Measurements from ENCODE around the gene BUB3. TPM values are rescaled to one million over a fixed set of nuclear protein-coding genes. Genes with fewer than 3 reads are reported as not detected.

The BUB3 gene
- total and polyA plus RNA-seq, 2 of the 13 experiments (the other 11 are each of a cell fraction or from before 2014, with no cell fraction given), result 174 to 188 TPM

DNA sequence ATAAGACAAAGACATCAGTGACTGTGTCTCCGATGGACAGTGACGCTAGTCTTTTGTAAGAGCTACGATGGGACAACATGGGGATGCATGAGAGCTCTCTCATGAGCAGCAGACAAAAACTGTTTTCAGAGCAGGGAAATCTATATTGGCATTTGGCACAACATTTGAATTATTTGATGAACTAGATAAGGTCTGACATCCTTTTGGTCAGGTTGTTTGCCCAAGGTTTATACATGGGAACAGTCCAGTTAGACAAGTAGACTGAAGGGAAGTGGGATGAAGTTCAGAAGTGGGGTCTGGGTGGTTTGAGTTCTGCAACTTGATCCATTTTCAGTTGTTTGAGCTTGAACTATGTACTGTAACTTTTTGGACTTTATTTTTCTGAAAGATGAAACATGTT, 50.8 kb downstream of the BUB3 start:
- Histone ChIP-seq H2AFZ (ENCODE audit: low read length) (no peak overlapping the region), H3K4me1 (ENCODE audit: insufficient read depth, low read length) (peaks cover 32% of the 10 kb centered on the region), H3K4me3 (replicated peaks in 1 of 3; ENCODE audit: insufficient read depth in 1 of 3, low read depth in 2 of 3, low read length in 3 of 3) (no peak overlapping the region), H3K9me3 (ENCODE audit: low read length) (peaks cover 10% of the 10 kb centered on the region), H3K27ac (ENCODE audit: extremely low read length, insufficient read depth, low read length) (no peak overlapping the region), H3K36me3 (replicated peaks in 1 of 2; ENCODE audit: control insufficient read depth in 1 of 2, insufficient read depth in 2 of 2, low read length in 2 of 2) (no peaks in the 10 kb centered on the region), H4K20me1 (ENCODE audit: insufficient read depth, low read length) (no peaks in the 10 kb centered on the region), H3K79me2 (ENCODE audit: insufficient read depth, low read length) (no peaks in the 10 kb centered on the region), H3K9ac (ENCODE audit: insufficient read depth, low read depth, low read length) (no peak overlapping the region), H3K4me2 (ENCODE audit: low read depth, low read length) (no peak overlapping the region), H3K27me3 (ENCODE audit: control insufficient read depth in 1 of 2, insufficient read depth in 2 of 2, low read length in 2 of 2) (no peaks in the 10 kb centered on the region)
- FAIRE-seq, result no peak
- CTCF ChIA-PET (ENCODE audit: low intra/inter-chr PET ratio, low total read pairs), result no interaction called here
- no TSS peak for BruUV-seq (replicated peaks)
- POLR2A ChIA-PET, result no interaction called here
- intact Hi-C loops (cut with micrococcal nuclease; ENCODE audit: unreplicated experiment) (loop anchor here (10.0 kb wide), 1 partner anchor 50 kb away; the partner anchor contains the start of gene BUB3), in situ Hi-C loops (cut with HindIII; ENCODE audit: extremely low pct_ligation_motif_present, low pct_unique_long_range_greater_than_20kb) (no loop called here)
- DNase-seq (ENCODE audit: low spot score), result no peak
- 100% methylated on average over 3 of the region's 3 CpGs for WGBS (ENCODE audit: low lambda C conversion rate)
- ATAC-seq, result no peak
- TF ChIP-seq ZNF484 (CRISPR knock-in tag; IDR thresholded peaks at IDR 0.05; ENCODE audit: borderline replicate concordance, low read depth) (no peak), NBN (conservative IDR thresholded peaks at IDR 0.05) (no peak), AKAP8 (CRISPR knock-in tag; IDR thresholded peaks at IDR 0.05) (no peak), ZNF839 (CRISPR knock-in tag; IDR thresholded peaks at IDR 0.05; ENCODE audit: borderline replicate concordance) (no peak), ZNF615 (CRISPR knock-in tag; IDR thresholded peaks at IDR 0.05; ENCODE audit: borderline replicate concordance) (no peak), NR2F2 (IDR thresholded peaks at IDR 0.05; ENCODE audit: borderline replicate concordance, low read depth) (no peak), HOXA3 (CRISPR knock-in tag; IDR thresholded peaks at IDR 0.05) (no peak), ZNF598 (CRISPR knock-in tag; IDR thresholded peaks at IDR 0.05; ENCODE audit: borderline replicate concordance) (no peak), ZNF790 (CRISPR knock-in tag; IDR thresholded peaks at IDR 0.05; ENCODE audit: borderline replicate concordance) (no peak), RBAK (CRISPR knock-in tag; IDR thresholded peaks at IDR 0.05) (no peak), ADNP (CRISPR knock-in tag; IDR thresholded peaks at IDR 0.05) (no peak)
- TF ChIP-seq, protein P1, sequence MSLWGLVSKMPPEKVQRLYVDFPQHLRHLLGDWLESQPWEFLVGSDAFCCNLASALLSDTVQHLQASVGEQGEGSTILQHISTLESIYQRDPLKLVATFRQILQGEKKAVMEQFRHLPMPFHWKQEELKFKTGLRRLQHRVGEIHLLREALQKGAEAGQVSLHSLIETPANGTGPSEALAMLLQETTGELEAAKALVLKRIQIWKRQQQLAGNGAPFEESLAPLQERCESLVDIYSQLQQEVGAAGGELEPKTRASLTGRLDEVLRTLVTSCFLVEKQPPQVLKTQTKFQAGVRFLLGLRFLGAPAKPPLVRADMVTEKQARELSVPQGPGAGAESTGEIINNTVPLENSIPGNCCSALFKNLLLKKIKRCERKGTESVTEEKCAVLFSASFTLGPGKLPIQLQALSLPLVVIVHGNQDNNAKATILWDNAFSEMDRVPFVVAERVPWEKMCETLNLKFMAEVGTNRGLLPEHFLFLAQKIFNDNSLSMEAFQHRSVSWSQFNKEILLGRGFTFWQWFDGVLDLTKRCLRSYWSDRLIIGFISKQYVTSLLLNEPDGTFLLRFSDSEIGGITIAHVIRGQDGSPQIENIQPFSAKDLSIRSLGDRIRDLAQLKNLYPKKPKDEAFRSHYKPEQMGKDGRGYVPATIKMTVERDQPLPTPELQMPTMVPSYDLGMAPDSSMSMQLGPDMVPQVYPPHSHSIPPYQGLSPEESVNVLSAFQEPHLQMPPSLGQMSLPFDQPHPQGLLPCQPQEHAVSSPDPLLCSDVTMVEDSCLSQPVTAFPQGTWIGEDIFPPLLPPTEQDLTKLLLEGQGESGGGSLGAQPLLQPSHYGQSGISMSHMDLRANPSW (CRISPR knock-in tag; IDR thresholded peaks at IDR 0.05; ENCODE audit: borderline replicate concordance), result no peak
- TF ChIP-seq, protein P2, sequence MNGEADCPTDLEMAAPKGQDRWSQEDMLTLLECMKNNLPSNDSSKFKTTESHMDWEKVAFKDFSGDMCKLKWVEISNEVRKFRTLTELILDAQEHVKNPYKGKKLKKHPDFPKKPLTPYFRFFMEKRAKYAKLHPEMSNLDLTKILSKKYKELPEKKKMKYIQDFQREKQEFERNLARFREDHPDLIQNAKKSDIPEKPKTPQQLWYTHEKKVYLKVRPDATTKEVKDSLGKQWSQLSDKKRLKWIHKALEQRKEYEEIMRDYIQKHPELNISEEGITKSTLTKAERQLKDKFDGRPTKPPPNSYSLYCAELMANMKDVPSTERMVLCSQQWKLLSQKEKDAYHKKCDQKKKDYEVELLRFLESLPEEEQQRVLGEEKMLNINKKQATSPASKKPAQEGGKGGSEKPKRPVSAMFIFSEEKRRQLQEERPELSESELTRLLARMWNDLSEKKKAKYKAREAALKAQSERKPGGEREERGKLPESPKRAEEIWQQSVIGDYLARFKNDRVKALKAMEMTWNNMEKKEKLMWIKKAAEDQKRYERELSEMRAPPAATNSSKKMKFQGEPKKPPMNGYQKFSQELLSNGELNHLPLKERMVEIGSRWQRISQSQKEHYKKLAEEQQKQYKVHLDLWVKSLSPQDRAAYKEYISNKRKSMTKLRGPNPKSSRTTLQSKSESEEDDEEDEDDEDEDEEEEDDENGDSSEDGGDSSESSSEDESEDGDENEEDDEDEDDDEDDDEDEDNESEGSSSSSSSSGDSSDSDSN (CRISPR knock-in tag; IDR thresholded peaks at IDR 0.05), result no peak
- TF ChIP-seq, protein P3, sequence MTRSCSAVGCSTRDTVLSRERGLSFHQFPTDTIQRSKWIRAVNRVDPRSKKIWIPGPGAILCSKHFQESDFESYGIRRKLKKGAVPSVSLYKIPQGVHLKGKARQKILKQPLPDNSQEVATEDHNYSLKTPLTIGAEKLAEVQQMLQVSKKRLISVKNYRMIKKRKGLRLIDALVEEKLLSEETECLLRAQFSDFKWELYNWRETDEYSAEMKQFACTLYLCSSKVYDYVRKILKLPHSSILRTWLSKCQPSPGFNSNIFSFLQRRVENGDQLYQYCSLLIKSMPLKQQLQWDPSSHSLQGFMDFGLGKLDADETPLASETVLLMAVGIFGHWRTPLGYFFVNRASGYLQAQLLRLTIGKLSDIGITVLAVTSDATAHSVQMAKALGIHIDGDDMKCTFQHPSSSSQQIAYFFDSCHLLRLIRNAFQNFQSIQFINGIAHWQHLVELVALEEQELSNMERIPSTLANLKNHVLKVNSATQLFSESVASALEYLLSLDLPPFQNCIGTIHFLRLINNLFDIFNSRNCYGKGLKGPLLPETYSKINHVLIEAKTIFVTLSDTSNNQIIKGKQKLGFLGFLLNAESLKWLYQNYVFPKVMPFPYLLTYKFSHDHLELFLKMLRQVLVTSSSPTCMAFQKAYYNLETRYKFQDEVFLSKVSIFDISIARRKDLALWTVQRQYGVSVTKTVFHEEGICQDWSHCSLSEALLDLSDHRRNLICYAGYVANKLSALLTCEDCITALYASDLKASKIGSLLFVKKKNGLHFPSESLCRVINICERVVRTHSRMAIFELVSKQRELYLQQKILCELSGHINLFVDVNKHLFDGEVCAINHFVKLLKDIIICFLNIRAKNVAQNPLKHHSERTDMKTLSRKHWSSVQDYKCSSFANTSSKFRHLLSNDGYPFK (CRISPR knock-in tag; IDR thresholded peaks at IDR 0.05; ENCODE audit: borderline replicate concordance), result no peak

All from HepG2 (cell line).